GM12892 (cell line): ENCODE results near the gene GALM.
"Not testable (repeated sequence)": the region's sequence is repeated elsewhere in the genome, so short reads cannot be mapped to it uniquely, and the experiment has no call there.

Experiments used
- DNase-seq: peaks from one replicate; pipeline ENCODE4 v3.0.0; 2011; ENCODE audit not compliant: insufficient read length
- FAIRE-seq: peaks from 2 replicates; lab custom pipeline; 2011; peaks lifted over from hg19 to GRCh38; lab: Jason Lieb, UNC
- POLR2A ChIP-seq: IDR thresholded peaks from 2 replicates; pipeline ENCODE4 v1.6.1; 2011; ENCODE audit warnings: low read depth, low read length, control low read depth
- POLR2AphosphoS5 ChIP-seq: IDR thresholded peaks from 2 replicates; pipeline ENCODE4 v1.6.1; 2011; ENCODE audit warnings: low read depth, low read length, control low read depth
- TAF1 ChIP-seq: IDR thresholded peaks from 2 replicates; pipeline ENCODE4 v1.6.1; 2011; ENCODE audit warnings: low read depth, mild to moderate bottlenecking, control low read depth, low read length, borderline replicate concordance

GALM gene

GRCh38 chr2:38709567-38710194, 43.8 kb downstream of the GALM start:
- TF ChIP-seq TAF1 (no peak), POLR2AphosphoS5 (no peak), POLR2A (no peak)
- FAIRE-seq (peak; percentile 94), DNase-seq (no peak)

GRCh38 chr2:38711558-38711957, 45.6 kb downstream of the GALM start:
- no peak for FAIRE-seq

GRCh38 chr2:38712413-38712812, 46.5 kb downstream of the GALM start:
- TF ChIP-seq POLR2AphosphoS5, result no peak
- DNase-seq, result no peak
- FAIRE-seq, result no peak

More at GRCh38 chr2:38711558-38711957, 45.6 kb downstream of the GALM start:
- TF ChIP-seq POLR2AphosphoS5 (no peak), TAF1 (no peak), POLR2A (no peak)
- no peak for DNase-seq

- no peak for DNase-seq
- FAIRE-seq, result no peak
- no peak for TF ChIP-seq TAF1
- no peak for TF ChIP-seq POLR2A
- no peak for TF ChIP-seq POLR2AphosphoS5
Observed at GRCh38 chr2:38712871-38713270, 47.0 kb downstream of the GALM start.

- FAIRE-seq, result no peak
Observed at GRCh38 chr2:38713338-38713737, 47.4 kb downstream of the GALM start.

GRCh38 chr2:38714941-38715340, 49.0 kb downstream of the GALM start:
- FAIRE-seq, DNase-seq: not testable (repeated sequence)

More at GRCh38 chr2:38713338-38713737, 47.4 kb downstream of the GALM start:
- no peak for DNase-seq
- TF ChIP-seq POLR2A (no peak), TAF1 (no peak), POLR2AphosphoS5 (no peak)

- DNase-seq (no peak), FAIRE-seq (no peak)
- TF ChIP-seq POLR2A (no peak), POLR2AphosphoS5 (no peak), TAF1 (no peak)
Observed at GRCh38 chr2:38716185-38716584, 50.3 kb downstream of the GALM start.

- FAIRE-seq, result no peak
- TF ChIP-seq POLR2A, result no peak
- no peak for TF ChIP-seq TAF1
- TF ChIP-seq POLR2AphosphoS5, result no peak
- no peak for DNase-seq
Observed at GRCh38 chr2:38718601-38719000, 52.7 kb downstream of the GALM start.

GRCh38 chr2:38719706-38720105, 53.8 kb downstream of the GALM start:
- TF ChIP-seq POLR2AphosphoS5 (no peak), TAF1 (no peak), POLR2A (no peak)
- DNase-seq, result no peak
- no peak for FAIRE-seq

GRCh38 chr2:38720613-38721241, 54.8 kb downstream of the GALM start:
- DNase-seq, result no peak
- peak; percentile 67 for FAIRE-seq

GRCh38 chr2:38722271-38723061, 56.6 kb downstream of the GALM start:
- TF ChIP-seq TAF1 (no peak), POLR2AphosphoS5 (no peak), POLR2A (no peak)
- FAIRE-seq, result peak; percentile 86
- no peak for DNase-seq

More at GRCh38 chr2:38720613-38721241, 54.8 kb downstream of the GALM start:
- TF ChIP-seq POLR2AphosphoS5, result no peak
- TF ChIP-seq TAF1, result no peak
- TF ChIP-seq POLR2A, result no peak
